AG04450 (cell line): ENCODE data around the gene SLC41A3. TPM values are rescaled to one million over a fixed set of nuclear protein-coding genes. Genes with fewer than 3 reads are reported as not detected.

Source experiments
- CTCF ChIA-PET: fragments of 300-600, 350-600 bp; formaldehyde crosslinking; extraction: SDS; loops from one replicate; lab custom pipeline; 2022; ENCODE audit warnings: antibody characterized with exemption, inconsistent platforms; lab: Charles Lee
- POLR2A ChIA-PET: fragments of 350-600 bp; formaldehyde crosslinking; extraction: SDS; loops from one replicate; lab custom pipeline; 2021; ENCODE audit warnings: antibody characterized with exemption, inconsistent platforms; lab: Yijun Ruan, JAX
- DNase-seq: peaks from one replicate; pipeline ENCODE4 v3.0.0-alpha.2; 2011; ENCODE audit warnings: low read depth, low spot score
- H3K27ac ChIP-seq: one replicate; pipeline ENCODE4 v1.5.1; 2012; ENCODE audit warnings: low read depth, low read length, control low read depth
- H3K27me3 ChIP-seq: one replicate; pipeline ENCODE4 v1.6.0; 2012; ENCODE audit warnings: low read length; ENCODE audit not compliant: control insufficient read depth, insufficient read depth
- H3K4me3 ChIP-seq: 2 replicates; pipeline ENCODE4 v1.5.1; 2011; ENCODE audit warnings: mild to moderate bottlenecking, low read depth, low read length, control low read depth
- H3K9me3 ChIP-seq: 2 replicates; pipeline ENCODE4 v1.5.1; 2012; ENCODE audit warnings: low read length; ENCODE audit not compliant: control insufficient read depth, insufficient read depth
- polyA plus RNA-seq: library from polyadenylated mRNA; depleted of rRNA; stranded (reverse); fragments of >200 nt; gene quantifications from 2 replicates; pipeline ENCODE4 v1.2.3, GENCODE V29; 2011
- TF ChIP-seq, protein P1 (sequence below): IDR thresholded peaks from 2 replicates; pipeline ENCODE4 v1.5.1; 2011; ENCODE audit warnings: low read depth, low read length, control low read depth, inconsistent platforms

The SLC41A3 gene
- polyA plus RNA-seq, 1 experiment, result 36.9 TPM

DNA sequence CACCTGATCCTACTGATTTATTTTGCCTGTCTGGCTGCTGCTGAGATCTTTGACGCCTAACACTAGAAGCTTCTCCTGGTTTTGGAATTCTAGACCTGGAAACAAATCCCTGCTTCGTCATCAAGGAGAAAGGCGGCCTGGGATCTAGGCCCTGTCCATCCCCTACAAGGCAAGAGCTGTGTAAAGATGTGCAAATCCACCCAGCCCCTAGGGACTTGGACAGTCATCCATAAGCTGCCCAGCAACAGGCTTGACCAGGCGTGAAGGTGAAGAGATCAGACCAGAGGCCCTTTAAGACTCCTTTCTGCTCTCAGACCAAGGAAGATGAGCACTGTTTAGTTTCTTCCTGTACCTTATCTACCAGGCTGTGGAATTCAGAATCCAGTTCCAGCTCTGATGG, 32.2 kb downstream of the SLC41A3 start:
- Histone ChIP-seq H3K4me3 (no peak overlapping the region), H3K27me3 (no peaks in the 10 kb centered on the region), H3K27ac (no peak overlapping the region), H3K9me3 (no peaks in the 10 kb centered on the region)
- no peak for DNase-seq
- POLR2A ChIA-PET, result no interaction called here
- CTCF ChIA-PET, result no interaction called here
- TF ChIP-seq, protein P1, sequence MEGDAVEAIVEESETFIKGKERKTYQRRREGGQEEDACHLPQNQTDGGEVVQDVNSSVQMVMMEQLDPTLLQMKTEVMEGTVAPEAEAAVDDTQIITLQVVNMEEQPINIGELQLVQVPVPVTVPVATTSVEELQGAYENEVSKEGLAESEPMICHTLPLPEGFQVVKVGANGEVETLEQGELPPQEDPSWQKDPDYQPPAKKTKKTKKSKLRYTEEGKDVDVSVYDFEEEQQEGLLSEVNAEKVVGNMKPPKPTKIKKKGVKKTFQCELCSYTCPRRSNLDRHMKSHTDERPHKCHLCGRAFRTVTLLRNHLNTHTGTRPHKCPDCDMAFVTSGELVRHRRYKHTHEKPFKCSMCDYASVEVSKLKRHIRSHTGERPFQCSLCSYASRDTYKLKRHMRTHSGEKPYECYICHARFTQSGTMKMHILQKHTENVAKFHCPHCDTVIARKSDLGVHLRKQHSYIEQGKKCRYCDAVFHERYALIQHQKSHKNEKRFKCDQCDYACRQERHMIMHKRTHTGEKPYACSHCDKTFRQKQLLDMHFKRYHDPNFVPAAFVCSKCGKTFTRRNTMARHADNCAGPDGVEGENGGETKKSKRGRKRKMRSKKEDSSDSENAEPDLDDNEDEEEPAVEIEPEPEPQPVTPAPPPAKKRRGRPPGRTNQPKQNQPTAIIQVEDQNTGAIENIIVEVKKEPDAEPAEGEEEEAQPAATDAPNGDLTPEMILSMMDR, result no peak

DNA sequence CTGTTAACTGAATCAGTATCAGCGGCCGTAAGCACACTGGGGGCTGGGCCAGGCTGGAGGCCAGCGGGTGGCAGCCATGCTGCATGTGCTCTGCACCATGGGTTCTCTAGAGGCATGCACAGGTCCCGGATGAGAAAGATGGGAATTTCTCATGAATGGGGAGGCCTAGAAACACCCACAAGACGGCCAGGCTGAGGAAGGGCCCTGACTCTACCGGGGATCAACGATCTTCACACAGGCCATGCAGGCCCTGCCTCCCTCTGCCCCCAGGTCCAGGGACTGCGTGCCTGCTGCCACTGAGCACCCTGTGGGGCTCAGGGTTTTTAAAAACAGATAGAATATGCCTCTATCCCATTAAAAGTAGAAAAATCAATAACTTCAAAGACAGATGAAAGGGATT, 32.7 kb downstream of the SLC41A3 start:
- Histone ChIP-seq H3K4me3 (no peak overlapping the region), H3K27ac (no peak overlapping the region), H3K9me3 (no peaks in the 10 kb centered on the region), H3K27me3 (no peaks in the 10 kb centered on the region)
- TF ChIP-seq, protein P1, result no peak
- CTCF ChIA-PET, result no interaction called here
- no peak for DNase-seq
- POLR2A ChIA-PET, result no interaction called here

DNA sequence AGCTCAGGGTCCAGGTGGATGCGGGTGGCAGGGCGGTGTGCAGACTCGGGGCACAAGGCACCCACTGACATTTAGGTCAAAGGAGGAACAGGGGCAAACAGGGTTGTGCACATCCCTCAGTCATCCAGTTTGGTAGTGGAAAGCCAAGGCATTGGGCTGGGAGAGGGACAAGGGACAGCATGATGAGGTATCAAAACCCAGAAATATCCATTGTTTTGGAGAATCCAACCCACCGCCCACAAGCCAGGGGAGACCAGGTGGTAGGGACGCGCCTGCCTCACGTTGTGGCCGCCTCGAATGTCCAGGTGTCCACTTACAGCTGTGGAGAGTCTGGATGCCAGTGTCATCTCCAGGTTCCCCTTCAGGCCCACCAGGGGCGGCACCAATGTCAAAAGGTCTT, 33.3 kb downstream of the SLC41A3 start:
- TF ChIP-seq, protein P1, result no peak
- H3K9me3 ChIP-seq, result no peaks in the 10 kb centered on the region
- POLR2A ChIA-PET, result no interaction called here

DNA sequence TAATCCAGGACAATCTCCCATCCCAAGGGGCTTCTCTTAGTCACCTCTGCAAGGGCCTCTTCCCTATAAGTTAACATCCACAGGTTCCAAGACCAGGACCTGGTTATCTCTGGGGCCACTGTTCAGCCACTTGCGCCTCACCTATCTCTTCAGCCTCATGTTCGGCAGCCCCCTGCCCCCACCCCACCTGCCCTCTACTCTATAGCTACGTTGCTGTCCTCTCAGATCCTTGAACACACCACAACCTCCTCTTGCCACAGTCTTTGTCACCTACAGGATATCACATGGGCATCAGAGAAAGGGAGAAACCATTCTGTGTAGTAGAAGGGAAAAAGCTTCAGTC, 33.9 kb downstream of the SLC41A3 start:
- ChIA-PET POLR2A (no interaction called here), CTCF (no interaction called here)
- H3K27ac ChIP-seq, result no peak overlapping the region
- H3K4me3 ChIP-seq, result no peak overlapping the region
- H3K27me3 ChIP-seq, result no peaks in the 10 kb centered on the region
- no peak for DNase-seq
- TF ChIP-seq, protein P1, result no peak
- no peaks in the 10 kb centered on the region for H3K9me3 ChIP-seq

More for the DNA sequence above, 33.3 kb downstream of the SLC41A3 start:
- Histone ChIP-seq H3K27ac (no peak overlapping the region), H3K4me3 (no peak overlapping the region), H3K27me3 (no peaks in the 10 kb centered on the region)
- no peak for DNase-seq
- CTCF ChIA-PET, result no interaction called here

DNA sequence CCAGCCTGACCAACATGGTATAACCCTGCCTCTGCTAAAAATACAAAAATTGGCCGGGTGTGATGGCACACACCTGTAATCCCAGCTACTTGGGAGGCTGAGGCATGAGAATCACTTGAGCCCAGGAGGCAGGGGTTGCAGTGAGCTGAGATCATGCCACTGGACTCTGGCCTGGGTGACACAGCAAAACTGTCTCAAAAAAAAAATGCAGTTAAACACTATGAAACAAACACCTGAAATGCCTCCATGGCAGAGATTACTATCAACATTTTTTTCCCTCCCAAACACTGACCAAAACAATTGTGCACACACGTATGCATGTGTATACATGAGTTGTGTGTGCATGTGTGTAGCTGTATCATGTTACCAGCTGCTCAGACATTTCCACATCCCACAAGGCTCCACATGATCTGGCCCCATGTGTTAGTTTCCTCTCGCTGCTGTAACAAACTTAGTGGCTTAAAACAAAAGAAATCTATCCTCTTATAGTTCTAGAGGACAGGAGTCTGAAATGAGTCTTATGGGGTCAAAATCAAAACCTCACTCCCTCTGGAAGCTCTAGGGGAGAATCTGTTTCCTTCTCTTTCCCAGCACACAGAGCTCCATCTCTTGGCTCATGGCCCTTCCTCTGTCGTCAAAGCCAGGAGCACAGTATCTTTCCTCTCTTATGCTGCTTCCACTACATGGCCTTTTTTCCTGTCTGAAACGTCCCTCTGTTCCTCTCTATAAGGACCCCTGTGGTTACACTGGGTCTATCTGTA, 34.5 kb downstream of the SLC41A3 start:
- Histone ChIP-seq H3K27ac (no peak overlapping the region), H3K27me3 (no peaks in the 10 kb centered on the region), H3K4me3 (no peak overlapping the region), H3K9me3 (no peaks in the 10 kb centered on the region)
- POLR2A ChIA-PET, result no interaction called here
- TF ChIP-seq, protein P1, result no peak
- CTCF ChIA-PET, result no interaction called here
- DNase-seq, result no peak
